GM12878 (cell line): ENCODE data around the gene HYCC1.

Source experiments
- PAX5 ChIP-seq: IDR thresholded peaks from 2 replicates; pipeline ENCODE4 v1.6.1; 2011; ENCODE audit warnings: low read depth, low read length, borderline replicate concordance
- RAD21 ChIP-seq: IDR thresholded peaks from 2 replicates; pipeline ENCODE4 v1.6.1; 2011; ENCODE audit warnings: mild to moderate bottlenecking, low read depth, low read length, moderate library complexity; ENCODE audit not compliant: insufficient read depth
- RFX5 ChIP-seq: IDR thresholded peaks from 2 replicates; pipeline ENCODE4 v1.6.1; 2011; ENCODE audit warnings: low read depth, low read length, improper control_type of control experiment
- TF ChIP-seq, protein P1 (sequence below), 3 experiments: IDR thresholded peaks in 2 of 3; conservative IDR thresholded peaks in 1 of 3; 2 replicates each; pipeline ENCODE4 v1.5.1; 2011; ENCODE audit warnings: low read depth in 3 of 3, low read length in 3 of 3, mild to moderate bottlenecking in 3 of 3, control low read depth in 2 of 3, moderate library complexity in 2 of 3, inconsistent platforms in 1 of 3, mixed read lengths in 1 of 3; ENCODE audit not compliant: control insufficient read depth in 2 of 3, insufficient read depth in 1 of 3; ENCODE audit errors: extremely low read depth in 1 of 3

DNA sequence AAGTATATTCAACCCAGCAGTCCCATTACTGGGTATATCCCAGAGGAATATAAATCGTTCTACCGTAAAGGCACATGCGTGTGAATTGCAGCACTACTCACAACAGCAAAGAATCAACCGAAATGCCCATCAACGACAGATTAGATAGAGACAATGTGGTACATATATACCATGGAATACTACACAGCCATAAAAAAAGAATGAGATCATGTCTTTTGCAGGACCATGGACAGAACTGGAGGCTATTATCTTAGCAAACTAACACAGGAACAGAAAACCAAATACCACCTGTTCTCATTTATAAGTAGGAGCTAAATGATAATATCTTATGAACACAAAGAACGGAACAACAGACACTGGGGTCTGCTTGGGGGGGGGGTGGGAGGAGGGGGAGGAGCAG is 47.4 kb upstream of the HYCC1 start:
- TF ChIP-seq RAD21 (no peak), RFX5 (no peak), PAX5 (no peak)
- TF ChIP-seq, protein P1, sequence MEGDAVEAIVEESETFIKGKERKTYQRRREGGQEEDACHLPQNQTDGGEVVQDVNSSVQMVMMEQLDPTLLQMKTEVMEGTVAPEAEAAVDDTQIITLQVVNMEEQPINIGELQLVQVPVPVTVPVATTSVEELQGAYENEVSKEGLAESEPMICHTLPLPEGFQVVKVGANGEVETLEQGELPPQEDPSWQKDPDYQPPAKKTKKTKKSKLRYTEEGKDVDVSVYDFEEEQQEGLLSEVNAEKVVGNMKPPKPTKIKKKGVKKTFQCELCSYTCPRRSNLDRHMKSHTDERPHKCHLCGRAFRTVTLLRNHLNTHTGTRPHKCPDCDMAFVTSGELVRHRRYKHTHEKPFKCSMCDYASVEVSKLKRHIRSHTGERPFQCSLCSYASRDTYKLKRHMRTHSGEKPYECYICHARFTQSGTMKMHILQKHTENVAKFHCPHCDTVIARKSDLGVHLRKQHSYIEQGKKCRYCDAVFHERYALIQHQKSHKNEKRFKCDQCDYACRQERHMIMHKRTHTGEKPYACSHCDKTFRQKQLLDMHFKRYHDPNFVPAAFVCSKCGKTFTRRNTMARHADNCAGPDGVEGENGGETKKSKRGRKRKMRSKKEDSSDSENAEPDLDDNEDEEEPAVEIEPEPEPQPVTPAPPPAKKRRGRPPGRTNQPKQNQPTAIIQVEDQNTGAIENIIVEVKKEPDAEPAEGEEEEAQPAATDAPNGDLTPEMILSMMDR (IDR thresholded peaks at IDR 0.05 in 2 of 3, conservative IDR thresholded peaks at IDR 0.05 in 1 of 3; ENCODE audit: control insufficient read depth in 2 of 3, extremely low read depth in 1 of 3, insufficient read depth in 1 of 3, low read depth in 3 of 3, low read length in 3 of 3) = no peak
